Measurements from ENCODE around the gene MCL1.

MCL1 gene

GRCh38 chr1:150530491-150531159, 48.8 kb downstream of the MCL1 start:
- no peak for TF ChIP-seq CTCF (conservative IDR thresholded peaks at IDR 0.05; ENCODE audit: control insufficient read depth, insufficient read depth, low read depth, low read length)
- no peak for DNase-seq (ENCODE audit: low read depth)
- H3K4me3 ChIP-seq (ENCODE audit: control insufficient read depth, low read depth, low read length) = no peak overlapping the region

- DNase-seq (ENCODE audit: low read depth) = peak; percentile 92
Observed at GRCh38 chr1:150529017-150529416, 50.4 kb downstream of the MCL1 start.

GRCh38 chr1:150528196-150528595, 51.2 kb downstream of the MCL1 start:
- TF ChIP-seq CTCF (conservative IDR thresholded peaks at IDR 0.05; ENCODE audit: control insufficient read depth, insufficient read depth, low read depth, low read length) = no peak
- peak; percentile 79 for DNase-seq (ENCODE audit: low read depth)
- no peak overlapping the region for H3K4me3 ChIP-seq (ENCODE audit: control insufficient read depth, low read depth, low read length)

More at GRCh38 chr1:150529017-150529416, 50.4 kb downstream of the MCL1 start:
- H3K4me3 ChIP-seq (ENCODE audit: control insufficient read depth, low read depth, low read length) = no peak overlapping the region
- TF ChIP-seq CTCF (conservative IDR thresholded peaks at IDR 0.05; ENCODE audit: control insufficient read depth, insufficient read depth, low read depth, low read length) = no peak

- TF ChIP-seq CTCF (conservative IDR thresholded peaks at IDR 0.05; ENCODE audit: control insufficient read depth, insufficient read depth, low read depth, low read length) = no peak
- no peak overlapping the region for H3K4me3 ChIP-seq (ENCODE audit: control insufficient read depth, low read depth, low read length)
- DNase-seq (ENCODE audit: low read depth) = no peak
Observed at GRCh38 chr1:150525348-150525747, 54.1 kb downstream of the MCL1 start.

Data from fibroblast of mammary gland (primary cell).